Measurements from ENCODE around the gene GHRHR.
A peak's percentile ranks its signal among the peaks of the same experiment; 100 is the strongest.

GHRHR gene

DNA sequence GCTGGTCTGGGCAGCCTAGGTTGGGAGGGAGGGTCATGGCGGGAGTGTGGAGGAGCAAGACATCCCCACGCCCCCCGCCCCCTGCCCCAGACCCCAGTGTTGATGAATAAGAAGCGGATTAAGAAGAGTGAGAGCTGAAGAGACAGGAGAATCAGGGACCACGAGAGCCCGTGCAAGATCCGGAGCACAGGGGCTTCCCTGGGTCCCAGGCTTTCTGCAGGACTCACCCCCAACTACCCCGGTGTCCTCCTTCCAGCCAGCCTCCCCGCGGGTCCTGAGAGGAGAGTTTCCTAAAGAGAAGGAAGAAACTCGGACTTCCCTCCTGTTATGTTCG lies 20.1 kb downstream of the GHRHR start:
- no peak overlapping the region for H3K4me3 ChIP-seq (ENCODE audit: low read depth, low read length)
- no peak for DNase-seq (ENCODE audit: low read depth)
- TF ChIP-seq, protein P1, sequence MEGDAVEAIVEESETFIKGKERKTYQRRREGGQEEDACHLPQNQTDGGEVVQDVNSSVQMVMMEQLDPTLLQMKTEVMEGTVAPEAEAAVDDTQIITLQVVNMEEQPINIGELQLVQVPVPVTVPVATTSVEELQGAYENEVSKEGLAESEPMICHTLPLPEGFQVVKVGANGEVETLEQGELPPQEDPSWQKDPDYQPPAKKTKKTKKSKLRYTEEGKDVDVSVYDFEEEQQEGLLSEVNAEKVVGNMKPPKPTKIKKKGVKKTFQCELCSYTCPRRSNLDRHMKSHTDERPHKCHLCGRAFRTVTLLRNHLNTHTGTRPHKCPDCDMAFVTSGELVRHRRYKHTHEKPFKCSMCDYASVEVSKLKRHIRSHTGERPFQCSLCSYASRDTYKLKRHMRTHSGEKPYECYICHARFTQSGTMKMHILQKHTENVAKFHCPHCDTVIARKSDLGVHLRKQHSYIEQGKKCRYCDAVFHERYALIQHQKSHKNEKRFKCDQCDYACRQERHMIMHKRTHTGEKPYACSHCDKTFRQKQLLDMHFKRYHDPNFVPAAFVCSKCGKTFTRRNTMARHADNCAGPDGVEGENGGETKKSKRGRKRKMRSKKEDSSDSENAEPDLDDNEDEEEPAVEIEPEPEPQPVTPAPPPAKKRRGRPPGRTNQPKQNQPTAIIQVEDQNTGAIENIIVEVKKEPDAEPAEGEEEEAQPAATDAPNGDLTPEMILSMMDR (conservative IDR thresholded peaks at IDR 0.05; ENCODE audit: low read depth, low read length): no peak

DNA sequence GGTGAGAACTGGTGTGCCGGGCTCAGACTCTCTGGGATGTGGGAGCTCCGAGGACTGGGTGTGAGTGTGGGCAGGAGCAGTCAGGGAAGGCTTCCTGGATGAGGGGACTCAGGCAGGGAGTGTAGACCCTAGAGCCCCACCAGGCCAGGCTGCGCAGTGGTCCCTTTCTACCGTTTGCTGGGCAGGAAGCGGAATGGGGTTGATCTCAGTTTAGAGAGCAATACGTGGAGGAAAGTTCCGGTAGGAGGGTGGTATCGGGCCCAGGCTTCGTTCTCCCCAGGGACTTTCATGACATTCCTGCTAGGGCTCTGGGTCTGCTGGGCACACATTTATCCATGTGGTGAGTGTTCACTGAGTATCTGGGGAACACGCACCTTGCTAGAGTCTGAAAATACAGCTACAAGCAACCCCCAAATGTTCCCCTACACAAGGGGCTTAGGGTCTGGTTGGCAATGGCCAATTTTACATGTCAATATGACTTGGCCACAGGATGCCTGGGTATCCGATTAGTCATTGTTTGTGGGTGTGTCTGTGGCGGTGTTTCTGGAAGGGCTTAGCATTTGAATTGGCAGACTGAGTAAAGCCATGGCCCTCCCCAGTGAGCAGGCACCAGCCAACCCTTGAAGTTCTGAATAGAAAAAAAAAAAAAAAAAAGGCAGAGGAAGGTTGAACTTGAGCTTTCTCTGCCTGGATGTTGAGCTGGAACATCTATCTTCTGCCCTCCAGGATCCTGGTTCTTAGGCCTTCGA lies 20.8 kb downstream of the GHRHR start:
- DNase-seq (ENCODE audit: low read depth): peak; percentile 14
- TF ChIP-seq, protein P1 (conservative IDR thresholded peaks at IDR 0.05; ENCODE audit: low read depth, low read length): no peak
- no peak overlapping the region for H3K4me3 ChIP-seq (ENCODE audit: low read depth, low read length)

DNA sequence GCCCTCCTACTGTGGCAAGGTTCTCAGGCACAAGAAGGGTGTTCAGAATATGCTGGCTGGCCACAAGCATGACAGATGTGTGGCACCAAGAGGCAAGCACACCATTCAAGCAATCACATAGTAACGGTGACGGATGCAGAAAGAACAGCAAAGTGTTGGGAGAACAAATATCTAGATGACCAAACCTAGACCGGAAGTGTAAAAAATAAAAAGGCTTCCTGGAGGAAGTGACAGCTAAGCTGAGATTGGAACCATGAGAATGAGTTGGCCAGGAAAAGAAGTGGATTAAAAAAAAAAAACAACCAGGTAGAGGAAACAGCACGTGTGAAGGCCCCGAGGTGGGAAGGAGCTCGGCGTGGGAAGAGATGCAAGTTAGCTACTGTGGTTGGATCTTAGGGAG lies 22.0 kb downstream of the GHRHR start:
- no peak overlapping the region for H3K4me3 ChIP-seq (ENCODE audit: low read depth, low read length)
- TF ChIP-seq, protein P1 (conservative IDR thresholded peaks at IDR 0.05; ENCODE audit: low read depth, low read length): no peak
- DNase-seq (ENCODE audit: low read depth): no peak

GRCh38 chr7:30986331-30986730 lies 22.6 kb downstream of the GHRHR start:
- no peak overlapping the region for H3K4me3 ChIP-seq (ENCODE audit: low read depth, low read length)
- no peak for DNase-seq (ENCODE audit: low read depth)
- TF ChIP-seq, protein P1 (conservative IDR thresholded peaks at IDR 0.05; ENCODE audit: low read depth, low read length): no peak

GRCh38 chr7:30986738-30987137 lies 23.0 kb downstream of the GHRHR start:
- H3K4me3 ChIP-seq (ENCODE audit: low read depth, low read length): no peak overlapping the region
- DNase-seq (ENCODE audit: low read depth): no peak

DNA sequence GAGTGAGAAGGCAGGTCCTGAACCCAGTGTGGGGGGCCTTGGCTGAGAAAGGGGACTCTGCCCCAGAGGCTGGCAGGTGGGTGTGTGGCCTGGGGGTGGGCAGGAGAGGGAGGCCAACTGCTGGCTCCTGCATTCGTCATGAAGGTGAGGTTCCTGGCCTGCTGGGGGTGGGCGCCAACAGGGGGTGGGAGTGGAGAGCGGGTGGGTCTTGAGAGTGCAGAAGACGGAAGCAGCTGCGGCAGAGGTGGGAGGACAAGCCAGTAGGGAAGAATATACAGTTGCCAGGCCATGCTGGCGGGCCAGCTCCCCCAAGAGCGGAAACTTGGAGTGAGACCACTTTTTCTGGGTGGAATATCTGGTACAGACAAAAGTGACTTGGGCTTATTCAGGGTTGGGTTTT lies 23.4 kb downstream of the GHRHR start:
- TF ChIP-seq, protein P1 (conservative IDR thresholded peaks at IDR 0.05; ENCODE audit: low read depth, low read length): no peak
- H3K4me3 ChIP-seq (ENCODE audit: low read depth, low read length): no peak overlapping the region
- DNase-seq (ENCODE audit: low read depth): no peak

More at GRCh38 chr7:30986738-30987137, 23.0 kb downstream of the GHRHR start:
- TF ChIP-seq, protein P1 (conservative IDR thresholded peaks at IDR 0.05; ENCODE audit: low read depth, low read length): no peak

GRCh38 chr7:30987936-30988335 lies 24.2 kb downstream of the GHRHR start:
- DNase-seq (ENCODE audit: low read depth): no peak
- TF ChIP-seq, protein P1 (conservative IDR thresholded peaks at IDR 0.05; ENCODE audit: low read depth, low read length): no peak
- no peak overlapping the region for H3K4me3 ChIP-seq (ENCODE audit: low read depth, low read length)
